Suprapubic skin (tissue), 4 donors: ENCODE data around the gene ARPC1B. TPM values are rescaled to one million over a fixed set of nuclear protein-coding genes. Genes with fewer than 3 reads are reported as not detected.

ENCODE experiments used
- DNase-seq, 2 donors: peaks; one replicate each; pipeline ENCODE4 v3.0.0-alpha.2; 2019; ENCODE audit warnings: low spot score in 2 of 2
- H3K27ac ChIP-seq: fragments of 200-600 bp; sonication (generic); one replicate; pipeline ENCODE4 v1.5.1; 2019
- H3K27me3 ChIP-seq: fragments of 200-600 bp; sonication (generic); one replicate; pipeline ENCODE4 v1.5.1; 2019
- H3K36me3 ChIP-seq: fragments of 200-600 bp; sonication (generic); one replicate; pipeline ENCODE4 v1.5.1; 2019
- H3K4me1 ChIP-seq: fragments of 200-600 bp; sonication (generic); one replicate; pipeline ENCODE4 v1.5.1; 2019
- H3K4me3 ChIP-seq: fragments of 200-600 bp; sonication (generic); one replicate; pipeline ENCODE4 v1.5.1; 2019; ENCODE audit warnings: mild to moderate bottlenecking
- H3K9me3 ChIP-seq: fragments of 200-600 bp; sonication (generic); one replicate; pipeline ENCODE4 v1.5.1; 2019
- EP300 ChIP-seq: sonication (generic); formaldehyde crosslinking; IDR thresholded peaks from one replicate; pipeline ENCODE4 v1.6.1; 2017; ENCODE audit warnings: antibody characterized with exemption
- POLR2A ChIP-seq, 2 donors: fragments of 450-650 bp; IDR thresholded peaks; one replicate each; pipeline ENCODE4 v1.6.1; 2017; ENCODE audit warnings: antibody characterized with exemption in 2 of 2, mild to moderate bottlenecking in 2 of 2, moderate library complexity in 2 of 2
- POLR2AphosphoS5 ChIP-seq, 3 donors: sonication (generic); formaldehyde crosslinking; IDR thresholded peaks; one replicate each; pipeline ENCODE4 v1.6.1; 2017; ENCODE audit warnings: antibody characterized with exemption in 3 of 3
- WGBS: methylation state at CpG from one replicate; pipeline ENCODE4 v1.1.5; 2018; 5-methylcytosine and 5-hydroxymethylcytosine counted together
- total RNA-seq, 4 donors: library from RNA; depleted of rRNA; stranded (reverse); fragments of >200 nt; gene quantifications; one replicate each; pipeline ENCODE4 v1.1.0, GENCODE V29; 2016
- TF ChIP-seq, protein P1 (sequence below), 2 donors: fragments of 200-600 bp in 1 of 2; fragments of 450-650 bp in 1 of 2; sonication (generic) in 1 of 2; IDR thresholded peaks; one replicate each; pipeline ENCODE4 v1.5.1; 2016 to 2019; ENCODE audit warnings: antibody characterized with exemption in 2 of 2, mild to moderate bottlenecking in 1 of 2, moderate library complexity in 1 of 2

Gene ARPC1B
- total RNA-seq, 4 donors from 2014 or later, result 48.9 to 66.9 (median 64.2) TPM

DNA sequence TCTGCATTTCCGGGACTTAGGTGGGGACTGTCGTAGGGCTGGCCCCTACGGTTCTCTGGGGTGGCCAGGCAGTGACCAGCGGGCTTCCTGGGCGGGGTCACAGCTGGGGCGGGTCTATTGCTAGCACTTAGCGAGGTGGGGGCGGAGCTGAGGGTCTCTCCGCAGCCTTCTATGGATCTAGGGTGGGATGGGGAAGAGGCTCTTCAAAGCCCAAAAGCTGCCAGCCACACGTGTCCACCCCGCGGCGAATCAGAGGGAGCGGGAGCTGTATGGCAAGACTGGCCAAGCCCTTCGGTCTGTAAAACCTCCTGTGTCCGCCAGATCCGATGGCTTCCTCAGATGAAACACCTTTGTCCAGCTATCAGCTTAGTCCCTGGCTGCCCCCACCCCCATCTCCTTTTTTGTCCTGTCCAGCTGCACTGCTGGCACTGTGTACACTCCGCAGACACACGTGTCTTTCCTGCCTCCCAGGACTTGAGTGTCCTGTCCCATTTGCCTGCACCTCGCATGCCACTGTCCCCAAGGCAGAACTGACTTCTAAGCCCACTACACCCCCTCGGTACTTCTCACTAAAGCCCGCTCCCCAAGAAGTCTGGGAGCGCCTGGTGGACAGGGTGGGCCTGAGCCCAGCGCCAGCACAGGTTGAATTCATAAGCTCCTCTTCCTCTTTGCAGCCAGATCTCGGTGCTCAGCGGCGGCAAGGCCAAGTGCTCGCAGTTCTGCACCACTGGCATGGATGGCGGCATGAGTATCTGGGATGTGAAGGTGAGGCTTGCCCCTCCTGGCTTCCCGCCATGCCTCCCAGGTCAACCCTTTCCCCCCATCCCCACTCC, 19.0 kb downstream of the ARPC1B start:
- H3K4me1 ChIP-seq, result peaks cover 23% of the 10 kb centered on the region
- H3K27me3 ChIP-seq, result no peaks in the 10 kb centered on the region
- DNase-seq, result no peak
- no peaks in the 10 kb centered on the region for H3K9me3 ChIP-seq
- H3K27ac ChIP-seq, result peak overlapping the region; percentile 73
- H3K36me3 ChIP-seq, result peaks cover 76% of the 10 kb centered on the region
- H3K4me3 ChIP-seq, result peak overlapping the region; percentile 60
- TF ChIP-seq, protein P1, sequence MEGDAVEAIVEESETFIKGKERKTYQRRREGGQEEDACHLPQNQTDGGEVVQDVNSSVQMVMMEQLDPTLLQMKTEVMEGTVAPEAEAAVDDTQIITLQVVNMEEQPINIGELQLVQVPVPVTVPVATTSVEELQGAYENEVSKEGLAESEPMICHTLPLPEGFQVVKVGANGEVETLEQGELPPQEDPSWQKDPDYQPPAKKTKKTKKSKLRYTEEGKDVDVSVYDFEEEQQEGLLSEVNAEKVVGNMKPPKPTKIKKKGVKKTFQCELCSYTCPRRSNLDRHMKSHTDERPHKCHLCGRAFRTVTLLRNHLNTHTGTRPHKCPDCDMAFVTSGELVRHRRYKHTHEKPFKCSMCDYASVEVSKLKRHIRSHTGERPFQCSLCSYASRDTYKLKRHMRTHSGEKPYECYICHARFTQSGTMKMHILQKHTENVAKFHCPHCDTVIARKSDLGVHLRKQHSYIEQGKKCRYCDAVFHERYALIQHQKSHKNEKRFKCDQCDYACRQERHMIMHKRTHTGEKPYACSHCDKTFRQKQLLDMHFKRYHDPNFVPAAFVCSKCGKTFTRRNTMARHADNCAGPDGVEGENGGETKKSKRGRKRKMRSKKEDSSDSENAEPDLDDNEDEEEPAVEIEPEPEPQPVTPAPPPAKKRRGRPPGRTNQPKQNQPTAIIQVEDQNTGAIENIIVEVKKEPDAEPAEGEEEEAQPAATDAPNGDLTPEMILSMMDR (IDR thresholded peaks at IDR 0.05), result no peak
- 43% methylated on average over 18 of the region's 30 CpGs for WGBS

DNA sequence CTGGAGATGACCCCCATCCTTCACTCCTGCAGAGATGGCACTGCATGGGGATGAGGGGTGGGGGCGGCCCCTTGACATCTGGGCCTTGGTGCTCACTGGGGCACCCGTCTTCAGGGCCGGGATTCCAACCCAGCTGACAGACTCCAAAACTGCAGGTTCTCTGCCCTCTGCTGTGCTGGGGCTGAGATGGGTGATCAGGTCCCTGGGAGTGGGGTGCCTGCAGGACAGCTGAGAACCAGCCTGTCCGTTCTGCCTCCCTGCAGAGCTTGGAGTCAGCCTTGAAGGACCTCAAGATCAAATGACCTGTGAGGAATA, 19.6 kb downstream of the ARPC1B start:
- no peak for TF ChIP-seq EP300
- TF ChIP-seq POLR2A (IDR thresholded peaks at IDR 0.05), result no peak
- TF ChIP-seq, protein P1 (IDR thresholded peaks at IDR 0.05), result no peak
- no peak for TF ChIP-seq POLR2AphosphoS5 (IDR thresholded peaks at IDR 0.05)
- WGBS, result no CpG with 5 or more reads among the region's 4 CpGs
- Histone ChIP-seq H3K36me3 (peaks cover 76% of the 10 kb centered on the region), H3K27me3 (no peaks in the 10 kb centered on the region), H3K27ac (no peak overlapping the region), H3K4me1 (peaks cover 23% of the 10 kb centered on the region), H3K4me3 (no peak overlapping the region), H3K9me3 (no peaks in the 10 kb centered on the region)
- DNase-seq, result no peak

DNA sequence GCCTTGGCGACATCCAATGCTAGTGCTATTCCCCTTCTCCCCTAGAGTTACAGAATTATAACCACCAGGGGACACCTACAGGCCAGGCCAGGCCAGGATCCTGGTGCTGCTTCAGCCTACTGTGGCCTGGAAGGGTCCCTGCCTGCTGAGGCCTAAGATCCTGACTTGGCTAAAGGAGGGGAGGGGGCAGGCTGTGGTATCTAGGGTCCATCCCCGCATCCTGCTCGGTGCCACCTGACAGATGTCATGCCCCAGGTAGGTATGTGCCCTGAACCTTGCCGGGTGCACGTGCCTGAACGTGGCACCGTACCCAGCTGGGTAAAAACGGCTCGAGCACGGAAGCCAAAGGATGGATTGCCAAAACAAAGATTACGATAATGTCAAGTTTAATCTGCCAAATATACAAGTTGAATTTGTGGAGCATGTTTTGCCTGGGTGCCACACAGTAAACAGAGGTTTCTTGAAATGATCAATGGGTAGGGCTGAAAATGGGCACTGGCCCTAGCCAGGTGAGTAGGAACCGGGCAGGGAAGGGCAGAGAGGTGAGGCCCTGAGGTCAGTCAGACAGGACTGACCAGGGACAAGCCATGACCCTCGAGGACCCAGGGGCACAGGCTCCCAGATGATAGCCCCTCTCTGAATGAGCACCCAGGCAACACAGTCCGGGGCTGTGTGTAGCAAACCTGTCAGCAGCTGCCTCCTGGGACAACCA, 21.2 kb downstream of the ARPC1B start:
- Histone ChIP-seq H3K27me3 (no peaks in the 10 kb centered on the region), H3K9me3 (no peaks in the 10 kb centered on the region), H3K4me1 (peaks cover 23% of the 10 kb centered on the region), H3K4me3 (no peak overlapping the region), H3K27ac (no peak overlapping the region), H3K36me3 (peaks cover 77% of the 10 kb centered on the region)
- WGBS, result 58% methylated on average over 14 of the region's 14 CpGs
- TF ChIP-seq POLR2A (IDR thresholded peaks at IDR 0.05) (no peak), POLR2AphosphoS5 (IDR thresholded peaks at IDR 0.05) (no peak), EP300 (no peak)
- TF ChIP-seq, protein P1 (IDR thresholded peaks at IDR 0.05), result no peak
- no peak for DNase-seq

DNA sequence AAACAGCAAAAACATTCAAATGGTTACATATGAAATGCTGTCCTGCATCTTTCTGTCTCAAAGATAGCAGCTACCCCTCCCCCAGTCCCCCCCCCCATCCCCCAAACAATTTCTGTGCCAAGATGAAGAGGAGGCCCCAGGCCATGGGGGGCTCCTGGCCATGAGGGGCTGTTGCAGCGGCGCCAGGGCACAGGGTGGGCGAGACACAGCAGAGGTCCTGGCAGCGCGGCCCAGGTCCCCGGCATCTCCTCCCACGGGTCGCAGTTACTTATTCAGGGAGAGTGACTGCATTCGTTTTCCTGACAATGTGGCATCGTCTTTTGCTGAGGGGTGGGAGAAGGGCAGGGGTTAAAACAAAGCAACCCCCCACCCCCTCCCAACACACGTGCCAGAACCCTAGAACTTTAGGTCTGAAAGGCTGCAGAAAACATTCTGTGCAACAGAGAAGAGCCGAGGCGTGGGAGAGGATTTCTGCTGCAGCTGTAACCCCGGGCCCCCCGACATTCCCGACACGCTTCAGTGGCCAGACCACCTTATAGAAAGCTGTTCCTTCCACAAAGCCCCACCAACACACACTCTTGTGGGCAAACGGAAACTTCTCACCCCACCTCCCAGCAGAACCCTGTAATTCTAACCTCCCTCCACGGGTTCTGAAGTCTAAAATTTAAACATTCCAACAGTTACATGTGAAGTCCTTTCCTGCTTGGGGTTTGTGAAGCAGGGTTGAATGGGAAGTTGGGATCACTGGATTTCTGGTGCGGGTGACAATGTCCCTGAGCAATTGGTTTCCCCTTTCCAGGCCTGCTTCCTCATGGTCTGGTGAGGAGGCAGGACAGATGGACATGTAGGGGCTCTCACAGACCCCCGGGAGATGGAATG, 22.1 kb downstream of the ARPC1B start:
- Histone ChIP-seq H3K27ac (no peak overlapping the region), H3K36me3 (peaks cover 77% of the 10 kb centered on the region), H3K4me3 (no peak overlapping the region), H3K27me3 (no peaks in the 10 kb centered on the region), H3K4me1 (peaks cover 23% of the 10 kb centered on the region), H3K9me3 (no peaks in the 10 kb centered on the region)
- TF ChIP-seq POLR2AphosphoS5 (IDR thresholded peaks at IDR 0.05) (no peak), EP300 (no peak), POLR2A (IDR thresholded peaks at IDR 0.05) (no peak)
- TF ChIP-seq, protein P1 (IDR thresholded peaks at IDR 0.05), result no peak
- 83% methylated on average over 20 of the region's 21 CpGs for WGBS
- DNase-seq, result no peak
